SK-N-MC (cell line): Measurements from ENCODE around the gene VWA7.

Source experiments
- EZH2 ChIP-seq: fragments of 200-600 bp; sonication (generic); IDR thresholded peaks from one replicate; pipeline ENCODE4 v1.6.1; 2017; ENCODE audit warnings: antibody characterized with exemption
- POLR2AphosphoS5 ChIP-seq: IDR thresholded peaks from 2 replicates; pipeline ENCODE4 v1.6.1; 2012; ENCODE audit warnings: mild to moderate bottlenecking, low read depth, low read length, borderline replicate concordance

- TF ChIP-seq POLR2AphosphoS5: no peak
- no peak for TF ChIP-seq EZH2
Observed at GRCh38 chr6:31758281-31758680, 18.8 kb downstream of the VWA7 start.
